Fibroblast of villous mesenchyme (primary cell): Measurements from ENCODE around the gene NPPC. TPM values are rescaled to one million over a fixed set of nuclear protein-coding genes. Genes with fewer than 3 reads are reported as not detected.
"Not testable (repeated sequence)": the region's sequence is repeated elsewhere in the genome, so short reads cannot be mapped to it uniquely, and the experiment has no call there.

ENCODE experiments used
- DNase-seq: peaks from one replicate; pipeline ENCODE4 v3.0.0-alpha.2; 2010; ENCODE audit warnings: low read depth
- H3K4me3 ChIP-seq: 2 replicates; pipeline ENCODE4 v1.5.1; 2011; ENCODE audit warnings: low read depth, mild to moderate bottlenecking, low read length
- total RNA-seq: library from RNA; depleted of rRNA; stranded (reverse); fragments of >200 nt; gene quantifications from 2 replicates; pipeline ENCODE4 v1.2.3, GENCODE V29; 2012
- TF ChIP-seq, protein P1 (sequence below): IDR thresholded peaks from 2 replicates; pipeline ENCODE4 v1.5.1; 2012; ENCODE audit warnings: low read depth, mild to moderate bottlenecking, low read length; ENCODE audit not compliant: insufficient read depth

NPPC gene
- total RNA-seq, 1 donor = not detected

DNA sequence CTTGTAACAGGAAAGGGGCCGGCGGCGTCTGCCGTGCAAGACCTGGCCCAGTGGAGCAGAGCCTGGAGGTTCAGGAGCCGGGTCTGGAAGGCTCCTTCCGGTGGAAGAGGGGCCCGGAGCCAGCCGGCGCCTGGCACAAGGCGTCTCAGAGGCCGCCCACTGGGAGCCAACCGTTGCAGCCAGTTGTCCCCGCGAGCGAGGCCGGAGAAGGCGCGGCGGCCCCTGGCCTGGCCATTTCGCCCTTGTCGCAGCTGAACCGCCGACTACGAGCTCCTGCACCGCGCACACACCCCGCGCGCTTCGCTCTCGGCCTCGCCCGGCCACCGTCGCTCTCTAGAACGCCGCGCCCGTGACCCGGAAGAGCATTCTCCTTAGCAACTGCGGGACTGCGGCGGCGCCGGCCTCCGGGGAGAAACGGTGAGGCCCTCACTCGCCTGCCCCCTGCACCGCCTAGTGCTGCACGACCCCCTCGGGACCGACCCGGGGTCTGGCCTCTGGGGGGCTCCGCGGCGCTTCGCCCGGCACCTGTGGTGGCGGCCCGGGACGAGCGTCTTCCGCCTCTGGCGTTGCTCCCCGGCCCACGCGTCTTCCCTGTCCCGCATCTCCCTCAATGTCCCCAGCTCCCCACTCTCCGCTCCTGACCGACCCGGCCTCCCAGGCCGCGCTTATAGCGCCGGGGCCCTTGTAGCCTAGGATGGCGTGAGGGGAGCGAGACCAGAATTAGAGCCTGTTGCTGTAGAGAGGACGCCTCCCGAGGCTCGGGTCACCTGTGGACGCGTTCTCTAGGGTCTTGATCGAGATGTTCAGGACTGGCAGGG, 35.4 kb upstream of the NPPC start, which contains the start of gene DIS3L2:
TSS of gene DIS3L2 (plus strand) at position 365 of the 818 bp plus-strand sequence. CDS start 53,215 bp downstream, outside the sequence.
- peak within 1 kb of the TSS; percentile 94 for H3K4me3 ChIP-seq
- TF ChIP-seq, protein P1, sequence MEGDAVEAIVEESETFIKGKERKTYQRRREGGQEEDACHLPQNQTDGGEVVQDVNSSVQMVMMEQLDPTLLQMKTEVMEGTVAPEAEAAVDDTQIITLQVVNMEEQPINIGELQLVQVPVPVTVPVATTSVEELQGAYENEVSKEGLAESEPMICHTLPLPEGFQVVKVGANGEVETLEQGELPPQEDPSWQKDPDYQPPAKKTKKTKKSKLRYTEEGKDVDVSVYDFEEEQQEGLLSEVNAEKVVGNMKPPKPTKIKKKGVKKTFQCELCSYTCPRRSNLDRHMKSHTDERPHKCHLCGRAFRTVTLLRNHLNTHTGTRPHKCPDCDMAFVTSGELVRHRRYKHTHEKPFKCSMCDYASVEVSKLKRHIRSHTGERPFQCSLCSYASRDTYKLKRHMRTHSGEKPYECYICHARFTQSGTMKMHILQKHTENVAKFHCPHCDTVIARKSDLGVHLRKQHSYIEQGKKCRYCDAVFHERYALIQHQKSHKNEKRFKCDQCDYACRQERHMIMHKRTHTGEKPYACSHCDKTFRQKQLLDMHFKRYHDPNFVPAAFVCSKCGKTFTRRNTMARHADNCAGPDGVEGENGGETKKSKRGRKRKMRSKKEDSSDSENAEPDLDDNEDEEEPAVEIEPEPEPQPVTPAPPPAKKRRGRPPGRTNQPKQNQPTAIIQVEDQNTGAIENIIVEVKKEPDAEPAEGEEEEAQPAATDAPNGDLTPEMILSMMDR = no peak
- DNase-seq = peak; percentile 81

DNA sequence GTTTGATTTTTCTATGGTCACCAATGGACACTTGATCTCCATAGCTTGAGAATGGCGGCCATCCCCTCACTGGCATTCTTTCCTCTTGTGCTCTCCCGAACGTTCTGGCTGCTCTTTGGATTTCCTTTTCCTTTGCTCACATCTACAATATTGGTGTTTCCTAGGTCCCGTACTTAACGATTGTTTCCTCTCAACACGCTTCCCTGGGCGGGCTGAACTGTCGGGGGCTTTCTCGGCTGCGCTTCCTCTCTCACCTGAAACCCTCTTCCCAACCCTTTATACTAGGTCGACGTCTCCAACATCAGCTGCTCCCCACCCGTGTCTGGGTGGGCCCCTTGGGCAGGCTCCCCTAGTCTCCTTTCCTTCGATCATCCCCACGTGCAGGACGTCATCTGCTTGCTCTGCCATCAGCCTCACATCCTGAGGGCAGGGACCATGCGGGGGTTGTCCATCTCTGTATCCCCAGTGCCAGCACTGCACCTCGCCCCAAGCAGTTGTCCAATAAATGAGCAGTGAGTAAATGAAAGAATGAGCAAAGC, 34.7 kb upstream of the NPPC start:
- TF ChIP-seq, protein P1 = no peak
- no peak for DNase-seq
- H3K4me3 ChIP-seq = peak overlapping the region; percentile 94

DNA sequence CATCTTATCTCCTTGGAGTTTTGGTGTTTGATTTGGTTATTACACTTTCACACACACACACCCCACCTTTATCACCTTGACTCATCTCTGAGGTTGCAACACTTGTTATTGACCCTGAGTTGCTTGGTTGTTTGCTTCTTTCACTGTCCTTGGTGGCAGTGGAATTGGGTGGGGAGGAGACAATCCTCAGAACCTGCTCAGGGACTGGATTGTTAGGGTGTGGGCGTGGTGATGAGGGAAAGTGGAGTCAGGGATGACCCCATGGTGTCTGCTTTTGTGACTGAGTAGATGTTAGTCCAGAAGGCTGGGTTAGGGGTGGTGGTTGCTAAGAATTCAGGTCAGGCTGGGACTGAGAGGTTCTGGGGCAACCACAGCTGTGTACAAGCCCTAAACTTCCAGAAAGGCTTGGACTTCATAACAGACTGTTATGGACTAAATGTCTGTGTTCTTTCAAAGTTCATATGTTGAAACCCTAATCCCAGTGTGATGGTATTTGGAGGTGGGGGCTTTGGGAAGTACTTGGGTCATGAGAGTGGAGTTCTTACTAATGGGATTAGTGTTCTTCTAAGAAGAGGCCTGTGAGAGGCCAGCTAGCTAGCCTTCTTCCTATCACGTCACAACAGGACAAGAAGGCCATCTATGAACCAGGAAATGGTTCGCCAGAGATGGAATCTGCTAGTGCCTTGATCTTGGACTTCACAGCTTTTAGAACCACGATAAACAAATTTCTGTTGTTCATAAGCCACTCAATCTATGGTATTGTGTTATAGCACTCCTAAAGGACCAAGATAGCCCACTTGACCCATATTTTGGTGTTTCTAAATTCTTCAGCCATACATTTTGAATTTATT, 31.9 kb upstream of the NPPC start:
- TF ChIP-seq, protein P1 = no peak
- no peak for DNase-seq
- H3K4me3 ChIP-seq = no peak overlapping the region

DNA sequence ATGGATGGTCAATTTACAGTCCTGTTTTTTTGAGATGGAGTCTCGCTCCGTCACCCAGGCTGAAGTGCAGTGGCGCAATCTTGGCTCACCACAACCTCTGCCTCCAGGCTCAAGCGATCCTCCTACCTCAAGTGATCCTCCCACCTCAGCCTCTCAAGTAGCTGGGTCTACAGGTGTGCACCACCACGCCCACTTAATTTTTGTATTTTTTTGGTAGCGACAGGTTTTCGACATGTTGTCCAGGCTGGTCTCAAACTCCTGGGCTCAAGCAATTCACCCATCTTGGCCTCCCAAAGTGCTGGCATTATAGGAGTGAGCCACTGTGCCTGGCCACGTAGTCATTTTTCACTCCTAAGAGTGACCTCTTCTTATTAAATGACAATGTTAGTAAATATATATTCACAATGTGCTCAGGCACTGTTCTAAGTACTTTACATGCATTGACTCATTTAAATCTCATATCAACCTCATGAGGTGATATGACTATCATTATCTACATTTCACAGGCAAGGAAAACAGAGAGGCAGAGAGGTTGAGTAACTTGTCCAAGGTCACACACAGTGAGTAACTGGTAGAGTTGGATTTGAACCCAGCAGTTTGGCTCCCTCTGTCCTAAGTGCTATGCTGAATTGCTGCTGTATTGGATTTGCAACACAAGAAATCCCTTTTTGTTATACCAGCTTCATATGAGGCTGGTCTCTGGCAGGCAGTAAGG, 29.7 kb upstream of the NPPC start:
- no peak for DNase-seq
- H3K4me3 ChIP-seq = no peak overlapping the region
- TF ChIP-seq, protein P1 = no peak

DNA sequence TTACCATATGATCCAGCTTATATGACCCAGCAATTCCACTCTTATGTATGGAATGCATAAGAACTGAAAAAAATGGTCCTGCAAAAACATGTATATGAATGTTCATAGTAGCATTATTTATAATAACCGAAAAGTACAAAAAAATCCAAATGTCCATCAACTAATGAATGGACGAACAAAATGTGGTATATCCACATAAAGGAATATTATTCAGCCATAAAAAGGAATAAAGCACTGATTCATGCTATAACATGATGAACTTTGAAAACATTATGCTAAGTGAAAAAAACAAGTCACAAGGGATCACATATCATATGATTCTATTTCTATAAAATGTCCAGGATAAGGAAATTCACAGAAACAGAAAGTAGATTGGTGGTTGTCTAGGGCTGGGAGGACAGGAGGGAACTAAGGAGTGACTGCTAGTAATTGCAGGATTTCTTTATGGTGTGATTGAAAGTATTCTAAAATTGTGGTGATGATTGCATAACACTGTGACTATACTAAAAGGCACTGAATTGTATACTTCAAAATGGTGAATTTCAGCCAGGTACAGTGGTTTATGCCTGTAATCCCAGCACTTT, 25.3 kb upstream of the NPPC start:
- no peak for DNase-seq
- no peak overlapping the region for H3K4me3 ChIP-seq

DNA sequence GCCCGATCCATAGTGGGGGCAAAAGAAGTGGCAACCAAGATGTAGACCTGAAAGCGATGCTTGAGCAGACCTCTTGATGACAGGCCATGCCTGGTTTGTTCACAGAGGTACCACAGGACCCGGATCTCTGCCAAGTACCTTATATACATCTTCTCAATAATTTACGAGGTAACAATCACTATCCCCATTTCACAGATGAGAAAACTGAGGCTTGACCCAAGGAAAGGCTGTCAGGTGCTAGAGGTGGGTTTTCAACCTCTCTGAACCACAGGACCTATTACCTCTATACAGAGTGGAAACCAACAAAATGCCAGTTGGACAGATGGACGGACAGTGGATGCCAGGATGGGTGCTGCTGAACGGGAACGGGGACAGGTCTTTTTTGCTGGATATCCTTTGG, 21.5 kb upstream of the NPPC start:
- TF ChIP-seq, protein P1 = no peak
- no peak overlapping the region for H3K4me3 ChIP-seq
- no peak for DNase-seq

More for the DNA sequence above, 25.3 kb upstream of the NPPC start:
- TF ChIP-seq, protein P1 = no peak

DNA sequence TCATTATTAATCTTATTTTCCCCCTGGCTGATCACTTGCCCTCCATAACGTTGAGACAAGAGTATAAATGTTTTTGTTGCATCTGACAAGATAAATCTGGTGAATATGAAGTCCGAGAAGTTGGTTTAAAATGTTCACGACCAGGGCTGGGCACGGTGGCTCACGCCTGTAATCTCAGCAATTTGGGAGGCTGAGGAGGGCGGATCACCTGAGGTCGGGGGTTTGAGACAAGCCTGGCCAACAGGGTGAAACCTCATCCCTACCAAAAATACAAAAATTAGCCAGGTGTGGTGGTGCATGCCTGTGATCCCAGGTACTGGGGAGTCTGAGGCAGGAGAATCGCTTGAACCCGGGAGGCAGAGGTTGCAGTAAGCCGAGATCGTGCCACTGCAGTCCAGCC, 20.9 kb upstream of the NPPC start:
- H3K4me3 ChIP-seq, DNase-seq: not testable (repeated sequence)
